HEK293 (cell line): ENCODE results near the gene LRRK1.

Experiments used
- BCL6B ChIP-seq: fragments of 450-650 bp; formaldehyde crosslinking; IDR thresholded peaks from 2 replicates; pipeline ENCODE4 v1.5.1; 2017; ENCODE audit warnings: missing biosample characterization, missing genetic modification characterization
- CTCF ChIP-seq: fragments of 450-650 bp; formaldehyde crosslinking; IDR thresholded peaks from 2 replicates; pipeline ENCODE4 v1.5.1; 2016; ENCODE audit warnings: missing biosample characterization, missing genetic modification characterization
- PRDM1 ChIP-seq: fragments of 450-650 bp; formaldehyde crosslinking; IDR thresholded peaks from 2 replicates; pipeline ENCODE4; 2016; ENCODE audit warnings: missing biosample characterization, missing genetic modification characterization
- PRDM10 ChIP-seq: fragments of 450-650 bp; formaldehyde crosslinking; IDR thresholded peaks from 2 replicates; pipeline ENCODE4 v1.5.1; 2016; ENCODE audit warnings: missing biosample characterization, missing genetic modification characterization
- REST ChIP-seq: fragments of 450-650 bp; formaldehyde crosslinking; IDR thresholded peaks from 2 replicates; pipeline ENCODE4 v1.5.1; 2016; ENCODE audit warnings: missing biosample characterization, missing genetic modification characterization
- SP2 ChIP-seq: fragments of 450-650 bp; formaldehyde crosslinking; IDR thresholded peaks from 2 replicates; pipeline ENCODE4 v1.5.1; 2016; ENCODE audit warnings: missing biosample characterization, missing genetic modification characterization
- ZNF221 ChIP-seq: fragments of 450-650 bp; formaldehyde crosslinking; IDR thresholded peaks from 2 replicates; pipeline ENCODE4 v1.5.1; 2017; ENCODE audit warnings: missing biosample characterization, missing genetic modification characterization, borderline replicate concordance
- ZNF701 ChIP-seq: fragments of 450-650 bp; formaldehyde crosslinking; IDR thresholded peaks from 2 replicates; pipeline ENCODE4 v1.5.1; 2016; ENCODE audit warnings: missing biosample characterization, missing genetic modification characterization

GRCh38 chr15:100929641-100930042 lies 10.5 kb downstream of the LRRK1 start:
- TF ChIP-seq SP2, result no peak
- no peak for TF ChIP-seq ZNF221 (tag by site-specific recombination)
- no peak for TF ChIP-seq CTCF (tag by site-specific recombination)
- no peak for TF ChIP-seq REST (tag by site-specific recombination)
- TF ChIP-seq BCL6B (tag by site-specific recombination), result no peak
- TF ChIP-seq ZNF701, result no peak
- TF ChIP-seq PRDM10 (tag by site-specific recombination), result no peak
- TF ChIP-seq PRDM1 (tag by site-specific recombination), result no peak
